Activated naive CD4-positive, alpha-beta T cell treated with anti-CD3 and anti-CD28 coated beads for 36 hours (primary cell): Measurements from ENCODE around the gene USP2. TPM values are rescaled to one million over a fixed set of nuclear protein-coding genes. Genes with fewer than 3 reads are reported as not detected.

ENCODE experiments used
- CTCF ChIA-PET: fragments of 350-600 bp; sonication (Branson Sonifier 250); formaldehyde crosslinking; loops from one replicate; lab custom pipeline; 2021; ENCODE audit warnings: antibody characterized with exemption; lab: Charles Lee
- DNase-seq: peaks from one replicate; pipeline ENCODE4 v3.0.0-alpha.2; 2020
- H3K27ac Mint-ChIP-seq: one replicate; pipeline ENCODE4 v1.8.0; 2021; ENCODE audit warnings: mild to moderate bottlenecking, mixed read lengths
- H3K27me3 Mint-ChIP-seq: one replicate; pipeline ENCODE4 v1.8.0; 2021; ENCODE audit warnings: low read depth, mixed read lengths
- H3K36me3 Mint-ChIP-seq: one replicate; pipeline ENCODE4 v1.8.0; 2021; ENCODE audit warnings: low read depth, mixed read lengths
- H3K4me1 Mint-ChIP-seq: one replicate; pipeline ENCODE4 v1.8.0; 2021; ENCODE audit warnings: low read depth, mixed read lengths
- H3K4me3 Mint-ChIP-seq: one replicate; pipeline ENCODE4 v1.8.0; 2021; ENCODE audit warnings: mild to moderate bottlenecking, moderate library complexity, mixed read lengths
- H3K9me3 Mint-ChIP-seq: one replicate; pipeline ENCODE4 v1.8.0; 2021; ENCODE audit warnings: mixed read lengths
- intact Hi-C: fragments of 100-400 bp; cut with micrococcal nuclease; formaldehyde crosslinking; loops from one replicate; pipeline ENCODE4 v1.15.1; 2023
- total RNA-seq, 2 experiments: library from RNA; stranded (reverse); gene quantifications; one replicate each; pipeline ENCODE4 v1.2.3, GENCODE V29; 2021

The USP2 gene
- total RNA-seq, 2 experiments from 2014 or later: 0.35 to 0.57 TPM

- Mint-ChIP-seq H3K36me3 (no peaks in the 10 kb centered on the region), H3K27me3 (peaks cover 27% of the 10 kb centered on the region), H3K27ac (no peak overlapping the region), H3K4me1 (peaks cover 15% of the 10 kb centered on the region), H3K9me3 (no peaks in the 10 kb centered on the region), H3K4me3 (no peak overlapping the region)
- CTCF ChIA-PET: interaction anchor here (0.7 to 1.3 kb wide), 4 partner anchors 14 to 223 kb away, joined by 3 to 4 read pairs (median 3); no protein-coding TSS in a partner anchor
- intact Hi-C loops: no loop called here
- DNase-seq: no peak
These were observed 38.9 kb downstream of the USP2 start for GRCh38 chr11:119342362-119343130.

GRCh38 chr11:119342023-119342300 is 39.5 kb downstream of the USP2 start:
- H3K9me3 Mint-ChIP-seq: no peaks in the 10 kb centered on the region
- CTCF ChIA-PET: no interaction called here
- H3K27me3 Mint-ChIP-seq: peaks cover 27% of the 10 kb centered on the region
- H3K27ac Mint-ChIP-seq: no peak overlapping the region
- DNase-seq: no peak
- H3K36me3 Mint-ChIP-seq: peaks cover 3% of the 10 kb centered on the region
- H3K4me3 Mint-ChIP-seq: no peak overlapping the region
- intact Hi-C loops: no loop called here
- peaks cover 18% of the 10 kb centered on the region for H3K4me1 Mint-ChIP-seq

- intact Hi-C loops: no loop called here
- Mint-ChIP-seq H3K27ac (no peak overlapping the region), H3K36me3 (peaks cover 6% of the 10 kb centered on the region), H3K4me3 (no peak overlapping the region), H3K4me1 (peaks cover 22% of the 10 kb centered on the region), H3K27me3 (peaks cover 27% of the 10 kb centered on the region), H3K9me3 (no peaks in the 10 kb centered on the region)
- DNase-seq: no peak
- CTCF ChIA-PET: interaction anchor here (0.5 to 5.0 kb wide), 7 partner anchors 14 to 328 kb away, joined by 3 to 70 read pairs (median 3); no protein-coding TSS in a partner anchor
These were observed 40.1 kb downstream of the USP2 start for GRCh38 chr11:119341222-119342022.

DNA sequence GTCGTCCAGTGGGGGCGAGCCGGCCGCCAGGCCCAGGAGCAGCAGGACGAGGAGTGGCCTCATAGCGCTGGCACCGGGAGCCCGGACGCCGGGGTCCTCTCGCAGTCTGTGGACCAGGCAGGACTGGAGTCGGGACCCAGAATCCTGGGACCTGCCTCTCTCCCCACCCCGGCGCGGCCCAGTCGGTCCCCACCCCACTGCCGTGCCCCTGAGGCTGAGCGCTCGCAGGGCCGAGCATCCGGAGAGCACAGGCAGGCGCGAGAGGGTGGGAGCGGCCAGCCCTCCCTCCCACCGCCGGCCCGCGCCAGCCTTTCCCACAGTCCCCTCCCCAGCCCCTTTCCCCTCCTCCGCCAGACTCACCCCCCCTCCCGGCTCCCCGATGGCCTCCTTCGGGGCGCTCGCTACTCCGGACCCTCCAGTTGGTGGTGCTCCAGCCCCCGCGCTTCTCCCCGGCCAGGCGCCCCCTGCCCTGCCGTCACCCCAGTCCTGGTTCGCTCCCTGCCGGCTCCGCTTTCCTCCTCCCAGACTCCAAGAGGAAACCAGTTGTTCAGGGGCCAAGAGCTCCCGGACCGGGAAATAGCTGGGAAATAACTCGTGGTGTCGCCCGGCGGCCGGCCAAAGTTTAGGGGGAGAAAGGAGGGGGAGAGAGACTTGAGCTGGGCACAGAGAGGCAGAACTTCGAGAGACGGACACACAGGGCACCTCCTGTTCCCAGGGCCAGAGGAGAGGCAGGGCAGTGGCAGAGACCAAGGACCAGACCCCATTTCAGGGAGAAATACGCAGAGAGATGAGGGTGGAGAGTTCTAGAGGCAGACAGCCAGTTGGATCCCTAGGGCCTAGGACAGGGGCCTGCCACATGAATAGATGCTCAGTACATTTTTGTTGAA is 40.9 kb downstream of the USP2 start, which contains the start of gene C1QTNF5:
TSS of gene C1QTNF5 (minus strand) at position 549 of the 887 bp plus-strand sequence. CDS start at position 63, 486 bp downstream.
- Mint-ChIP-seq H3K9me3 (no peaks in the 10 kb centered on the region), H3K36me3 (peaks cover 9% of the 10 kb centered on the region), H3K27ac (no peak within 1 kb of the TSS), H3K27me3 (peaks cover 27% of the 10 kb centered on the region), H3K4me3 (no peak within 1 kb of the TSS), H3K4me1 (peaks cover 31% of the 10 kb centered on the region)
- DNase-seq: no peak
- intact Hi-C loops: no loop called here
- CTCF ChIA-PET: interaction anchor here (0.5 to 5.0 kb wide), 17 partner anchors 9 to 327 kb away, joined by 3 to 70 read pairs (median 3); no protein-coding TSS in a partner anchor

DNA sequence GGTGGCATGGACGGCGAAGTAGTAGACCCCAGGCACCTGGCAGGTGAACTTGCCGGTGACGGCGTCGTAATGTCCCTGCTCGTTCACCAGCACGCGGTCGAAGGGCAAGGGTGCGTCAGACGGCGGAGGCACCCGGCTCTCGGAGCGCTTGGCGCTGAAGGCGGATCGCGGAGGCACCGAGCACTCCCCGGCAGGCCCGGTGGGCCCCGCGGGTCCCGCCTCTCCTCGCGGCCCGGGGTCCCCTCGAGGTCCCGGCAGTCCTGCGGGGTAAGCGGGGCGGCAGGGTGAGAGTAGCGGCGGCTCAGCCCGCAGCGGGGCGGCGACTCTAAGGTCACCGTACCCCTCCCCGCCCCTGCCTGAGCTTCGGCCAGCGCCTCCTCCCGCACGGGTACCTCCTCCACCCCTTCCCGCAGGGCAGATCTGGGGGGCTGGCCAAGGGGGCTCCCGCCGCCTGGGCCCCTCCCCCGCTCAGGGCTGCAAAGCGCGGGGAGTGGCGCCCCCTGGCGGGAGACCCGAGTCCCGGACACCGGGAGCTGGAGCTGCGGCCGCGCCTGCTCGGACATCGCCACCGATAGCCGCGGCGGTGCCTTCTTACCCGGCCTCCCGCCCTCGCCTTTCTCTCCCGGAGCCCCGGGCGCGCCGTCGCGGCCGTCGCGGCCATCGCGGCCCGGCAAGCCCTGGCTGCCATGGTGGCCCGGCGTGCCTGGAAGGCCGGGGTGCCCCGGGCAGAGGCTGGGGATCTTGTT is 41.7 kb downstream of the USP2 start:
- CTCF ChIA-PET: interaction anchor here (0.5 to 5.0 kb wide), 17 partner anchors 8 to 223 kb away, joined by 3 to 70 read pairs (median 3); partner anchors contain the start of gene MCAM
- Mint-ChIP-seq H3K9me3 (no peaks in the 10 kb centered on the region), H3K36me3 (peaks cover 9% of the 10 kb centered on the region), H3K4me1 (peaks cover 38% of the 10 kb centered on the region), H3K27ac (no peak overlapping the region), H3K4me3 (peak overlapping the region; percentile 22), H3K27me3 (peaks cover 24% of the 10 kb centered on the region)
- intact Hi-C loops: no loop called here
- peak; percentile 51 for DNase-seq

DNA sequence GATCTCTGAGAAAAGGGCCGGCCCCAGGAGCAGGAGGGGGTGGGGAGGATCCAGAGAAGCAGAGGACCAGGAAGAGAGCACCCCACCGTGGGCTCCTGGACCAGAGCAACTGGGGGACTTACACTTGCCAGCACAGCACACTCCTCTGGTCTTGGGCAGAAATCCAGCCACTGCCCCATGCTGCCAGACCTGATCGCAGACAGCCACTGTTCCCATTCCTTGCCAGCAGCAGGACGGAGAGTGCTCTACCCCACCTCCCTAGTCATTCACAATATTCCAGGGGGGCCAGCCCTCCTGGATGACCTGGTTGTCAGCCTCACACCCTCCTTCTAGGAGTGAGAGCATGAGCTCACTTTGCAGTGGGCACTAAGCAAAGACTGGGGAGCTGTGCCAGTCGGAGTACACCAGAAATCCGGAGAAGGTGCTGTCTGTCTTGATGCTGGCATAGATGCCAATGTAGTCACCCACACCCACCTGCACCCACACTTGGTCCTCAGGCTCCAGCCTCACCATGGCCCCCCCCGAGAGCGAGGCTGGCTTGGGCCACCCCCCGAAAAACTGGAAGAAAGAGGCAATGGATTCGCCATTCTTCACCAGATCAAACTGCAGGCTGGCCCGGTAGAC is 42.4 kb downstream of the USP2 start:
- H3K4me1 Mint-ChIP-seq: peaks cover 38% of the 10 kb centered on the region
- intact Hi-C loops: loop anchor here (1.0 kb wide), 1 partner anchor 42 kb away; the partner anchor contains the start of gene USP2

GRCh38 chr11:119338318-119338890 is 43.1 kb downstream of the USP2 start:
- Mint-ChIP-seq H3K4me3 (no peak overlapping the region), H3K9me3 (no peaks in the 10 kb centered on the region), H3K4me1 (peaks cover 38% of the 10 kb centered on the region), H3K36me3 (peaks cover 9% of the 10 kb centered on the region), H3K27me3 (peaks cover 24% of the 10 kb centered on the region), H3K27ac (no peak overlapping the region)
- peak; percentile 85 for DNase-seq
- CTCF ChIA-PET: interaction anchor here (0.5 to 5.0 kb wide), 35 partner anchors 10 to 1205 kb away, joined by 3 to 70 read pairs (median 4); partner anchors contain the start of genes MCAM, USP2 and VPS11
- intact Hi-C loops: loop anchor here (1.0 kb wide), 1 partner anchor 43 kb away; the partner anchor contains the start of gene USP2

More for the DNA sequence above, 42.4 kb downstream of the USP2 start:
- H3K4me3 Mint-ChIP-seq: peak overlapping the region; percentile 22
- DNase-seq: no peak
- H3K9me3 Mint-ChIP-seq: no peaks in the 10 kb centered on the region
- H3K27ac Mint-ChIP-seq: no peak overlapping the region
- H3K36me3 Mint-ChIP-seq: peaks cover 9% of the 10 kb centered on the region
- CTCF ChIA-PET: interaction anchor here (0.5 to 5.0 kb wide), 25 partner anchors 9 to 570 kb away, joined by 3 to 70 read pairs (median 4); partner anchors contain the start of gene MCAM
- H3K27me3 Mint-ChIP-seq: peaks cover 24% of the 10 kb centered on the region

DNA sequence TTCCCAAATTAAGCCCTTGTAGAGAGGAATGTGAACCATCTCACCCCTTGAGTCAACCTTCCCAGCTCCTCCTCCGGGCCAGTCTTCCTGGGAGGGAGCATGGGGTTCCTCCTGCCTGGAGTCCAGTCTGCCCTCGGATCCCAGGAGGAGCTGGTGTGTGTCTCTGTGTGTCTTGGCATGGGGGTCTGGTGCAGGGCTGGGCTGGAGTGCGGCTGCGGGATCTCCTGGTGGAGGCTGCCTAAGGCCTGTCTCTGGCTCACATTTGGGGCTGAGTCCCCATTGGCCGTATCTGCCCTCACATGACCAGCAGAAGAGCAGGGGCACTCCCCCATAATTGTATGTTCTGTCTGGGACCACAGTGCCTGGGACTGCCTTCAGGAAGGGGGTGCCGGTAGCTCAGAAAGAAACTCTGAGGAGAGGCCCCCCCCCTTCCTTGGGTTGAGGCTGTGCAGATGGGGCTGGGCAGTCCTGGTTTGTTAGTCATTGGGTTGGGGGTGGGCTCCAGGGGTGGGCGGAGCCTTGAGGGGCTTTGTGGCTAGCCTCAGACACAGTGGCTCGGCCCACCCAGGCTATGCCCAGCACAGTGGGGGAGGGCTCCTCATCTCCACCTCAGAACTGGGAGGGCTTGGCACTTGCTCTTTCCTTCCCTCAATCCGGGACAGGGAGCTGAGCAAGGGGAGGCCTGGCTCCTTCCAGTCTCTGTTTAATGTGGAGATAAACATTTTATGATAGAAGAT is 43.7 kb downstream of the USP2 start:
- H3K27ac Mint-ChIP-seq: no peak overlapping the region
- H3K4me1 Mint-ChIP-seq: peaks cover 38% of the 10 kb centered on the region
- no peak overlapping the region for H3K4me3 Mint-ChIP-seq
- peaks cover 9% of the 10 kb centered on the region for H3K36me3 Mint-ChIP-seq
- intact Hi-C loops: loop anchor here (1.0 kb wide), 1 partner anchor 44 kb away; the partner anchor contains the start of gene USP2
- peaks cover 18% of the 10 kb centered on the region for H3K27me3 Mint-ChIP-seq
- H3K9me3 Mint-ChIP-seq: no peaks in the 10 kb centered on the region
- CTCF ChIA-PET: interaction anchor here (0.7 to 5.0 kb wide), 29 partner anchors 10 to 1205 kb away, joined by 3 to 70 read pairs (median 5); partner anchors contain the start of genes MCAM, USP2 and VPS11
- no peak for DNase-seq

GRCh38 chr11:119336744-119337469 is 44.6 kb downstream of the USP2 start:
- no peak overlapping the region for H3K27ac Mint-ChIP-seq
- no peak for DNase-seq
- intact Hi-C loops: no loop called here
- peak overlapping the region; percentile 28 for H3K4me3 Mint-ChIP-seq
- H3K9me3 Mint-ChIP-seq: no peaks in the 10 kb centered on the region
- H3K27me3 Mint-ChIP-seq: peaks cover 17% of the 10 kb centered on the region
- CTCF ChIA-PET: interaction anchor here (1.2 to 5.0 kb wide), 12 partner anchors 9 to 138 kb away, joined by 3 to 70 read pairs (median 12); partner anchors contain the start of genes MCAM and USP2
- peaks cover 9% of the 10 kb centered on the region for H3K36me3 Mint-ChIP-seq
- H3K4me1 Mint-ChIP-seq: peaks cover 38% of the 10 kb centered on the region
